ENCODE data around the gene SESN3.
"Not testable (repeated sequence)": the region's sequence is repeated elsewhere in the genome, so short reads cannot be mapped to it uniquely, and the experiment has no call there.

The SESN3 gene

DNA sequence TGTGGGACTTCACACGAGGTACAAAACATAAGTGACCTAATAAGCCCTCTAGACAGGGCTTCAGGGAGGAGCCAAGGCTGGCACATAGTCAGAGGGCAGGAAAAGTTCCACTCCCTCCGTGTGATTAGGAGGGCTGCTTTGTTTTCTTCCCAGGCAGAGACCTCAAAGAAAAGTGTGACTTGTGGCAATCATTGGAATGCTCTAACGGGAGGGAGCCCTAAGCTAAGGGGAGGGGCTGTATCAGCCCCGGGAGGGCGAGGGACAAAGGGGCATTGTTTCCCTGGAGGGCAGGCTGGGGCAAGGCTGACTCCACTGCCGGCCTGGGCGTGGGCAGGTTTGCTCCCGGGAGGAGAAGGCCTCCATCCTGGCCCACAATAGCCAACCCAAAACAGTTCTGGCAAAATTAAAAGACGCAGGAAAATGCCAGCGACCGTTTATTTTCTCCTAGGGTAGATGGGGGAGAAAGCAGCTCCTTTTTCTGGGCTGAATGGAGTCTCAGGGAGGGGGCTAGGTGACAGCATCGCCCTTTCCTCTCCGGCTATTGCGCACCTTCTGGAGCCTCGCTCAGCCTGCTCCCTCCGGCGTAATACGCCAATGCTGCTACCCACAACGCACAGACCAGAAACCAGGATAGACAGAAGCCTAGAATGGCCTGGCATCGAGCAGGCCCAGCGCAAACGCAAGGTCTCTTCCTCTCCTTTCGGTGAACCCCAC, 81.2 kb downstream of the SESN3 start:
- no peak for DNase-seq

DNA sequence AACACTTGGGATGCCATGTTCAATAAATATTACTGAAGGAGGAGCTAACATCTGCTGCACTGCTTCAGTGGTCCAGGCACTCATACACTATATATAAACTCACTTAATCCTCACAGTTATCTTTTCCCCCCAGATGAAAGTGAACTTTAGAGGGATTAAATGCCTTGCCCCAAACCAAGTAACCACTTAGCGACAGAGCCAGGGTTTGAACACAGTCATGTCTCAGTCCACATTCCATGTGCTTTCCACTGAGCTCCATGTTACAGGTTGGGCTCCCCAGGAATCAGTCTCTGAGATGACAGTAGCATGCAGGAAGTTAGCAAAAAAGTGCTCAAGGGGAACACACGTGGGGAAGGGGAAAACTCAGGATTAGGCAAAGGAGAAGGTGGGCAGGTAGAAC, 82.1 kb downstream of the SESN3 start:
- DNase-seq = no peak

DNA sequence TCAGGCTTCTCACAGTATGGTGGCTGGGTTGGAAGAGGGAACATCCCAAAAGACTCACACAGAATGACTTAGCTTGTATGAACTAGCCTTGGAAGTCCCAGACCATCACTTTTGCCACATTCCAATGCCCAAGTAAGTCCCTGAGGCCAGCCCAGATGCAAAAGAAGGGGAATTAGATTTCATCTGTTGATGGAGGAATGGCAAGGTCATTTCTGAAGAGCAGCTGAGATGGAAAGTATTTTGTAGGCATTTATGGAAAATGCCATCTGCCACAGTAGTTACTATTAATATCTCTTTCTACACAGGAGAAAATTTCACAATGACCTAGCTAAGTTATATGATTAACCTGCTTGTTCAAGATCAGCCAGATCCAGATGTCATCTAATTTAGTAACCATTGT, 82.6 kb downstream of the SESN3 start:
- no peak for DNase-seq

DNA sequence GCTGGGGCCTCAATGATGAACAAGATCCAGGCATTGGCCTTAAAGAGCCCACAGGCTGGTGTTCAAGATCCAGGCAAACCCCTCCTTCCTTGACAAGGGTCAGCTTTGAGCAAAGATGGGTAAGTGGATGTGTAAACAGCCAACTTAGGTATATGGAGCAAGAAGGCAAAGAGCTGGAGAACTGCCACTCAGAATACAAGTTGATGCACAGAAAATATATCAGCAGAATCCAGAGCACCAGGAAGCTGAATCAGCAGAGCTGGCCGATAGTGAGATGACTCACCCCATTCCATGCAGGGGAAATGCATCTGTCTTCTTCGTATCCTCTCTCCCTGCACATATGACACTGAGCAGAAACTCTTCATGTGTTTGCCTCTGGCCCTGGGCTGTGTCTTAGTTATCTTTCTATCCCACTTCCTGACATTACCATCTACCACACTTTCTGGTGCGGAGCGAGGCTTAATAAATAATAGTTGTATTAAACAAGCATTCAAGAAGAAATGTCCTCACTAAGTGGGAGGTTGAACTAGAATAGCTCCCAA, 83.6 kb downstream of the SESN3 start:
- no peak for DNase-seq

DNA sequence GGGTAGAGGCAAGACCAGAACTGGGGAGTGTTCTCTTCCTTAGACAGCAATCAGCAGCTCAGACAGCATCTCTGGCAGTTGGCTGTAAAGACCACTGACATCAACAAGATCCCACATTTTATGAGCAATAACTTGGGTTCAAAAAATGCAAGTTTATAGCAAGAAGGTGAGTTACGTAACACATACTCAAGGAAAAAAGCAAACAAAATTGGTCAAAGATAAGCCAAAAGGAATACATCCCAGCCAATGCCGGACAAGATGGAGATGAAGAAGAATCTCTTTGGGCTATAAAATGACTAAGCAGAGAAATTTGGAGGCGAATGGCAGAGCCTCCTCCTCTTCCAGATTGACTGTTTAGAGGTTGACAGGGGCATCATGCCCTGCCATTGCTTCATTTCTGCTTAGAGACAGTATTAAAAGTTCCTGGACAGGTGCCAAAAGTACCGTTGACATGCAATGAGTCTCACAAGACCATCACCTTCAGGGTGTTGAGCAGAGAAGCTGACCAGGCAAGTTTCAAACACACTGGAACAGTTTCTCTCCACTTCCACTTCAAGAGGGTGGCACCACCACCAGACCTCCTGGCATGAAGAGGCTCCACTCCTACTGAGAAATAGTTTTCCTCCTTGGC, 85.5 kb downstream of the SESN3 start:
- DNase-seq = no peak

DNA sequence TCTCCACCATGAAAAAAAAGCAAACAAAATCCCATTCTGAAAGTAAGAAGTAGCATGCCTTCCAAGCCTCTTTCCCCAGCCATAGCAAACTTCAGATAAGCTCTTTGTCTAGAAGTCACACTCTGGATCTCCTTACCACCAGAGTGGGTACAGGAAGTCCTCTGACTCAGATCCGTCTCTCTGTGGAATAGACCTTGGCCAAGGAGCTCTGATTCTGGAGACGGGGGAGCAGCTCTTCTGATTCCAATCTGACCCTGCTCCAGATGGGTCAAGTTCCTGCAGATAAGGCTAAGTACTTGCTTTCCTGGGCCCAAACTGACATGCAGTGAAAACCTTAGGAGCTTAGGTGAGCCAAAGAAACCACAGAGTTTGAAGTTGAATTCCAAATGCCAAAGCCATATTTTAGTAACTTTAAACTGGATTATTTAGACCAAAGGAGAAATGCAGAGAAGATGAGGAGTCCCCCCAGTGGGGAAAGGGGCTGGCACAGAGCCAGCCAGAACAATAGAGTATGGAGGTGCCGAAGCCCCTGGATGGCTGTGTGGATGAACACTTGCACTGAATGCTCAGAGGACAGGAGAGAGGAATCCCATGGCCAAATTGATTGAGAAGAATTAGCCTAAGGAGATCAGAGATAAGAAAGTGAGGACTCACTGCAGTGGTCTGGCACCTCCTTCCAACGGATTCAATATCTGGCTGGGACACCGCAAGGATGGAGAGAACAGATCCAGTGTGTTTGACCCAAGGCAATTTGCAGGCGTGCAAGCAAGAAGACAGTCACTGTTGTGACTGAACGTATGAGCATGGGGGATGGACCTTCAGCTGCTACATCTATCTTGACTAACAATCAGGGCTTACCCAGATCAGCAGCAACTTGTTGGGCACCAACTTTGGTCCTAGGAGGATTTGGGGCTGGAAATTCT, 86.4 kb downstream of the SESN3 start:
- no peak for DNase-seq

DNA sequence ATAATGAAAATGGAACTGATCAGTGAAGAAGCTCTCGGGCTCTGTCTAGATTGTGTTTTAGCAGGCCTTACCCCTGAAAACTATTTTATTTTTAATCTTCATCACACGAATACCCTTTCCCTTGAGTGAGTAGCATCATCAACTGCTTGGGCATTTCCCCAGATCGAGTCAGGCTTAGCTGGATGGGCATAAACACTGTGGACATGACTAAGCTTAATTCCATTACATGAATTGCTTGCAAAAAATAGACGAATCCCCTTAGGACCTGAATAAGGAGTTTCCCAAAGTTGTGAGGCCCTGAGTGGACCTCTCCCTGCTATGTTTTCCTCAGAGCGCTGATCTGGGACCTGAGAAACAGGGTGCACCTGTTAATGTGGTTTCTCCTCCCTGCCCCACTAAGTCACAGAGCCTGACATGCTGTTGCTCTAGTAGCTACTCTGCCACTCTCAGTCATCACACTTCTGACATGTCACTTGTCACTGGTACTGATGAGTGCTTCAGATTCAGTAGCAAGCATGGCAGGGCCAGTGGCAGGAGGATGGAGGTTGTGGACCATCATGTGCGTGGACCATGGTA, 87.8 kb downstream of the SESN3 start:
- DNase-seq = no peak

DNA sequence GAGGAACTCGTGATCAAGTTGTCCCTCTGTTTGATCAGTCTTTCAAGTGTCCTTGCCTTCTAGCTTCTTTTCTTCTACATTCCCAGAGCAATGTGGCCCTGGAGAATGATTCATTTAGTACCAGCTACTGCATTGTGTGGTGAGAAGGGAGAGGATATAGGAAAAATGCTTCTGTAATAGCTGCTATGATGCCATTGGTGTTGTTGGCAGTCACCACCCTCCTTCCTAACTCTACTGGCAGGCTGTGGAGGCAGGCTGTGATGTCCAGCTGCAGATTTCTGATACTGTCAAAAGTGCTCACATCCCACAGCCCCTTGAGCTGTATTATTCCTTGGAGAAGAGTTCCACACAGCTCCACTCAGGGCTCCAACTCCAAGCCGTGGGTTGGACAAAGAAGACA, 88.6 kb downstream of the SESN3 start:
- DNase-seq = no peak

DNA sequence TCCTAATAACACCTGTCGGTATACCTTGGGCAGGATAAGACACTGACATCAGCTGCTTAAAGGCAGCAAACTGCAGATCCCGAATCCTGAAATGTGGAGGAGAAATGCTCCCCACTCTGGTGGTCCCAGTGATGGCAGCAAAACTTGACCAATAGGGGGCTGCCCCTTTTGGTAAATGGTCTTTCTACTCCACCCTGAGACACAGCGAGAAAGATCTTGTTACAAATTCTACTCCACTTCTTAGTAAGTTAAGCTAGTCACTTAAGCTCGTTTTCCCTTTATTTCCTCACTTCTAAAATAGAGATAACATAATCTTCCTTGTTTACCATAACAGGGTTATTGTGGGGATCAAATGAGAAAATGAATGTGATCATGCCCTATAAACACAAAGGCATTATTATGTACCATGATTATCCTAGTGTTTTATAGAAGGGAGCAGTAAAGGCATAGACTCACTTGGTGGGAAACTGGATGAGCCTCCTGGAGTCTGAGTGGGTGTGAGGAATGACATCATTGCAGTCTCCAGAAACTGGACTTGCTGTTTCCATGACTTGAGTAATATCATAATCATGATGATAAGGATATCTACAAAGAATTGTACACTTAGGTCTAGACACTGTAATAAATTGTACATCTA, 90.5 kb downstream of the SESN3 start:
- no peak for DNase-seq

DNA sequence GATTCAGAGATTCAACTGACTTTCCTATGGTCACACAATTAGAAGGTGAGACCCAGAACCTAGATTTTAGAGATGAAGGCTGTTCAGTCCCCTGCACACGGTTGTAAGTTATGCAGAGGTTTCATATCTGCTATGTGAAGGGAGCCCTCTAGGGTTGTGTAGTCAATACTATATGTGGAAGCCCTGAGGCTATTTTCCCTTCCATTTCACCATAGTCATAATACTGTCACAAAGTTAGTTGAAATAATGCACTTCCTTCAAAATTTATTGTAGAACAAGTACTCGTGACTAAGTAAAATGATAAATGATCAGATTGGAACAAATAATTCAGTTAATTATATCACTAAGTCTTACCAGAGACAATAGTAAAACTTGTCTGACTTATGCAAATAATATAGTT, 92.6 kb downstream of the SESN3 start:
- no peak for DNase-seq

DNA sequence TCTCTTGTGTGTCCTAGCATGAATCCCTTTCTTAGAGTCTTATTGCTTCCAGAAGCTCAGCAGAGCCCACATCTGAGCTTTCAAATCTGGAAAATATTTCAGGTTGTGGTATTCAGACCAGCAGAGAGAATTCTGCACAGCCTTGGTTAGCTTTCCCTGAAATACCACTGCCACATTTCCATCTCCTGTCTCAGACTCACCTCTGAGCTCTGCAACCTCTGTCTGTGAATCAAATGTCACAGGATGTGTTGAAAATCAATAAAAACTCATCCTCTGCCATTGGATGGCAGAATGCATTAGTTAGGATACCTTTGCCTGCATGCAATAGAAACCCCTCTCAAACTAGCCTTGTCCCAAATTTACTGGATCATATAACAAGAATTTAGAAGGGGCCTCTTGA, 93.7 kb downstream of the SESN3 start:
- no peak for DNase-seq

DNA sequence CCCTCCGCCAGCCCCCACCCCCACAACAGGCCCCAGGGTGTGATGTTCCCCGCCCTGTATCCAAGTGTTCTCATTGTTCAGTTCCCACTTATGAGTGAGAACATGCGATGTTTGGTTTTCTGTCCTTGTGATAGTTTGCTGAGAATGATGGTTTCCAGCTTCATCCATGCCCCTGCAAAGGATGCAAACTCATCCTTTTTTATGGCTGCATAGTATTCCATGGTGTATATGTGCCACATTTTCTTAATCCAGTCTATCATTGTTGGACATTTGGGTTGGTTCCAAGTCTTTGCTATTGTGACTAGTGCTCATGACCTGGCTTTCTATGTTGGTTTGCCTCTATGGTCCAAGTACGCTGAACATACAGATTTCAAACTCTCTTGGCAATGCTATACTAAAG, 94.3 kb downstream of the SESN3 start:
- not testable (repeated sequence) for DNase-seq

DNA sequence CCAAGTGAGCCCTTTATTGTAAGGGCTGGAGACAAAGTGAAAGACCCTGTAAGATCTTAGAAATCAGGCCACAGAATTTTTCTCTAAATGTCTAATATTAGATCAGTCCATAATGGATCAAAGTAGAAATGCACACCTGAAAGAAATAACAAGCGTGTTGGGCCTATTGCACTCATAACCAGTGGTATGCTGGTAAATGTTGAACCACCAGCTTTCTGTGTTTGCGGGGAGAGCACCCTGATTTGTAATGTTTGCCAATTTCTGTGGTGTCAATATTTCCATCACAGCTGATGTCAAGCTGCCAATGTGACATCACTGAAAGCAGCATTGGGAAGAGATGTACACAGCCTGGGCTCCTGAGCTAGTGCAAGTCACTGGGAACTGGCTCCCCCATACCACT, 95.1 kb downstream of the SESN3 start:
- no peak for DNase-seq

DNA sequence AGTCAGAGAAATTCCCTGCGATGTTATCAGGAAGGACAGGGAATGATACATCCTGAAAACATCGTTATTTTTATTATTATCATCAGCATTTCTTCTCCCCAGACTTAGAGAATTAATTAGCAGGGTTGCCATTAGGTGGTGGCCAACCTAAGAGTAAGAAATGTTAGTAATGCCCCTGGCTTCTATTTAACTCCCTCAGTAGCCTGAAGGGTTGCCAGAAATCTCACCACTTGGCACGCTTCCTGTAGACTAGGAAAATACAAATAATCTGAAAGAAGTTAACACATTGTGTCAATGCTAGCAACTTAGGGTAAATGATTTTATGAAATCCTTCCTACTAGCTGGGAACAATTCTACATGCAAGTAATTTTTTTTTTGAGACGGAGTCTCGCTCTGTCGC, 95.8 kb downstream of the SESN3 start:
- no peak for DNase-seq

DNA sequence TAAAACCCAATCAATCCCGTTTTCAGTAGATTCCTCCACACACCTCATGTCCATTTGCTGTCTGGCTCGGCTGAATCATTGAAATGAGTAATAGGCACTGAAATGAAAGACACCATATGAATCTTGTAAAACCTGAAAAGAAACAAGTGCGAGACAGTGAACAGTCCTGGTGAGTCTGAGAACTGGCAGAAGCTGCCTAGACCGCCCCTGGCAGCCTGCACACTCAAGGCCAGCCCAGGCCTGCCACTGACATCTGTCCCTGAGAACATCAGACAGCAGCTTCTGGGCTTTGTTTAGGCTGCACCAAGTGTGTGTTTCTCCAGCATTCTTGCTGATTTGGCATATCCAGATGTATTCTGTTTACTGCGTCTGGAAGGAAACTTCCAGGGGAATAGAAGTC, 96.5 kb downstream of the SESN3 start:
- no peak for DNase-seq

DNA sequence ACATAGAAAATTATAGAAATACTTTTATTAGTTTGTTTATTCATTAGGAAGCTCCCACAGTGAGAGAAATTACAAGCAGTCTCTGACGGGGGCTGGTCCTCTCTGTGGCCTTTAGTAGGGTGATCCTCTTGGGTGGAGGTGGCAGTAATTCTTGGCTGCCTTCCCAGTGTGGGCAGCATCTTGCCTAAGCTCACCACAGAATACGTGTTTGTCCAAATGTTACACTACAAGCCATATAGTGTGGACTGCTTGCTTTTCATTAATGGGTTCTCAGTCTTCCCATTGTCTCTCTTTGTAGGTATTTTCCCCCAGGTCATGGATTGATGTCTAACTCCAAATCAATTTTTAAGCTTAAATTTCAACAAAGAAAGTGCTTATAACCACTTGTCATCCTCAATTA, 98.0 kb downstream of the SESN3 start:
- no peak for DNase-seq

DNA sequence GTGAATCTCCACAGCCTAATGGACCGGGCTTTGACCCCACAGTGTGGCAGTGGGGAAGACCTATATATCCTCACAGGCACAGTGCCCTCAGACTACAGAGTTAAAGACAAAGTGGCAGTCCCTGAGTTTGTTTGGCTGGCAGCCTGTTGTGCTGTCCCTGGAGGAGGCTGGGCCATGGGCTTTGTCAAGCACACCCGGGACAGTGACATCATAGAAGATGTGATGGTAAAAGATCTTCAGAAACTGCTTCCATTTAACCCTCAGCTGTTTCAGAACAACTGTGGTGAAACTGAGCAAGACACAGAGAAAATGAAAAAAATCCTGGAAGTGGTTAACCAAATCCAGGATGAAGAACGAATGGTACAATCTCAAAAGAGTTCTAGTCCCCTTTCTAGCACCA, 102.4 kb downstream of the SESN3 start:
- DNase-seq = no peak

DNA sequence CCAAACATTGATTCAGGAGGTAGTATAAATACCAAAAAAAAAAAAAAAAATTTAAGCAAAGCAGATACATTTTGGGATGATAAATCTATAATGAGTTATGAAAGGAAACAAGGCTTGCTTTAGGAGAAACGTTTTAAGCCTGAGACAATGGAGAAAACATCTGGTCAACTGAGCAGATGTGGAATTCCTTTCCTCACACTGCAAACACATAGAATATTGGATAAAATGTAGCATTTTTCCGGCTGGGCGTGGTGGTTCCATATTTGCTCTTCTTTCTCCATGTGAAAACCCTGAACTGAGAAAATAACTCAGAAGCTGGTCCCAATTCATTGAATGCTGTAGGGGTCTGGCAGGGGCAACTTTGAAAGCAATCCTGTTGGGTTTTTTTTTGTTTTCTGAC, 107.4 kb downstream of the SESN3 start:
- DNase-seq = no peak

DNA sequence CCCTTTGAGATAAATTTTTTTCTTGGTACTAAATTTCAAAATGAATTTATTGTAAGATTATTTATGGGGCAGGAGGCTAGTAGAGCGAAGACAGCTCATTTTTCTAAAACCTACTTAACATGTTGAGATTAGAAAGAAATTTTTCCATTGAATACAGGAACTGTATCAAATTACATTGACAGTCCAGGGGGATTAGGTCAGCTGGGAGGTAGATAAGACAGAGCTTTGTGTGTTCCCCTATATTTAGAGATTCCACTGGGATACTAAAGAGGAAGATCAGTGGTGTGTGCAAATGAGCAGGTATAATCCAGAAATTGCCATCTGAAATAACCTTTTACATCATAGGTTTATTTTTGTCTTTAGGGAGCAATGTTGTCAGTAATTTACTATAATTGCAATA, 109.3 kb downstream of the SESN3 start:
- no peak for DNase-seq

DNA sequence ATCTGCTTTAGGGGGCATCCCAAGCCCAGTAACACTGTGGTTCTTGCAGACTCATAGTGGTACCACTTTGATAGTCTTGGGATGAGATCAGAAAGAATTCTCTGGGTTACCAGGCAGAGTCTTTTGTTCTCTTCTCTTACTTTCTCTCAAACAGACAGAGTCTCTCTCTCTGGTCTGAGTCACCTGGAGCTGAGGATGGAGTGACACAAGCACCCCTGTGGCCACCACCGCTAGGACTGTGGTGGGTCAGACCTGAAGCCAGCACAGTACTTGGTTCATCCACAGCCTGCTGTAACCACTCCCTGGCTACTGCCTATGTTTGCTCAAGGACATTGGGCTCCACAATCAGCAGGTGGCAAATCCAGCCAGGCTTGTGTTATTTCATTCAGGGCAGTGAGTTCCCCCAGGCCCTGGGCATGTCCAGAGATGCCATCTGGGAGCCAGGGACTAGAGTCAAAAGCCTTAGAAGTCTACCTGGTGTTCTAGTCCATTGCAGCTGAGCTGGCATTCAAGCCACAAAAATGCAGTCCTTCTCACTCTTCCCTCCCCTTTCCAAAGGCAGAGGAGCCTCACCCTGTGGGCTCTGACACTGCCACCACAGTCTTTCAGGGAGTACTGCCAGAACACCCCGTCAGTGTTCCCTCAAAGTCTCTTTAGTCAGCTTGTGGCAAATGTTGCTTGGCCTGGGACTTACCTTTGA, 111.5 kb downstream of the SESN3 start:
- DNase-seq = no peak

DNA sequence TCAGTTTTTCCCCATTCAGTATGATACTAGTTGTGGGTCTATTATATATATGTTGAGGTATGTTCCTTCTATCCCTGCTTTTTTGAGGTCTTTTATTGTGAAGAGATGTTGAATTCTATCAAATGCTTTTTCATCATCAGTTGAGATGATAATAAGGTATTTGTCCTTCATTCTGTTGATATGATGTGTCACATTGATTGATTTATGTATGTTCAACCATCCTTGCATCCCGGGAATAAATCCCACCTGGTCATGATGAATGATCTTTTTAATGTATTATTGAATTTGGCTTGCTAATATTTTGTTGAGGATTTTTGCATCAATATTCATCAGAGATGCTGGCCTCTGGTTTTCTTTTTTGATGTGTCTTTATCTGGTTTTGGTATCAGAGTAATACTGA, 115.4 kb downstream of the SESN3 start:
- no peak for DNase-seq

Data from effector CD4-positive, alpha-beta T cell (primary cell).